NCI-H2227 (cell line): ENCODE measurements around the gene STPG3.

Experiments used
- DNase-seq: peaks from one replicate; lab custom pipeline; 2025; ENCODE audit not compliant: unreplicated experiment; lab: John Stamatoyannopoulos, UW

The STPG3 gene

GRCh38 chr9:137264067-137264466 is 13.0 kb downstream of the STPG3 start:
- no peak for DNase-seq

- DNase-seq: no peak
These were observed 14.5 kb downstream of the STPG3 start for GRCh38 chr9:137265496-137266161.

DNA sequence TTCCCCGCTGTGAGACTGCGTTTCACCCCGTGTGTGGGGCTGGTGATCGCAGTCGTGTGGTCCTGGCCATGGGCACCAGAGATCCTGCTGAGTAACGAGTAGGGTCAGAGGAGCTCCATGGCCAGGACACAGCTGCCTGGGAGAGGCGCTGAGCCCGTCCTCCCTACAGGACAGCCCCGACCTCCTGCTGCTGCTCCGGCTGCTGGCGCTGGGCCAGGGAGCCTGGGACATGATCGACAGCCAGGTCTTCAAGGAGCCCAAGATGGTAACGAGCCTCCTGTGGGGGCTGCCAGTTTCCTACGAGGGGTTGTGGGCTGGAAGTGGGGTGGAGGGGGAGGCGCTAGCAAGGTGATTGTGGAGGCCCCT is 15.1 kb downstream of the STPG3 start:
- DNase-seq: no peak

GRCh38 chr9:137266585-137267453 is 15.7 kb downstream of the STPG3 start:
- DNase-seq: no peak

DNA sequence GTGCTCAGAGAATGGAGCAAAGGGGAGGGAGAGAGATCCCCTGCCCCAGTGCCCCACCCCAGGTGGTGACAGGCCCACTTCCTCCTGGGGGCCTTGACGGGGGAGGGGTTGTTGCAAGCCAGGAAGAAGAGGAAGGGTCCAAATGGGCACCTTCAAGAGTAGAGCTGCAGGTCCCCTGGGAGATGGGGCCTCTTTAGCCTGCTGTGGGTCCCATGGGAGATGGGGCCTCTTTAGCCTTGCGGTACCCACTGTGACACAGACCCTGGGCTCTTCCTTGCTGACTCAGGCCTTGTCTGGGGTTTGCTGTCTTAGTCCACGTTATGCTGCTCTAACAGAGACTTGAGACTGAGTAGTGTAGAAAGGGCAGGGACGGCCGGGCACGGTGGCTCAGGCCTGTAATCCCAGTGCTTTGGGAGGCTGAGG is 16.9 kb downstream of the STPG3 start:
- DNase-seq: no peak

DNA sequence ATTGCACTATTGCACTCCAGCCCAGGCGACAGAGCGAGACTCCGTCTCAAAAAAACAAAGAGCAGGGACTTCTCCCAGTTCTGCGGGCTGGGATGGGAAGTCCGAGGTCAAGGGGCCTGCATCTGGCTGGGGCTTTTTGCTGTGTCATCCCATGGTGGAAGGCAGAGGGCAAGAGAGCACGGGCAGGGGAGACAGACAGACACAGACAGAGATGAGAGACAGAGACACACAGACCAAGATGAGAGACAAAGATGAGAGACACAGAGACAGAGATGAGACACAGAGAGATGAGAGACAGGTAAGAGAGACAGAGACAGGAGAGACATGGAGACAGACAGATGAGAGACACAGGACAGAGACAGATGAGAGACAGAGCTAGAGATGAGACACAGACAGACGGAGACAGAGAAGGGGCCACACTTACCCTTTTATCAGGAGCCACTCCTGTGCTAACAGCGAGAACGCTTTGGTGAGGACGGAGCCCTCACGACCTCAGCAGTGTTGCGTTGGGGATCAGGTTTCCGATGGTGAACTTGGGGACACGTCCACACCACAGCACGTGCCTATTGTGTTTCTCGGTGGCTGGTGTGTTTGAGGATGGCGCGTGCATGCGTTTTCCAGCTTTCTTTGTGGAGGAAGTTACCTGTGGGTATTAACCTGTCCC is 17.6 kb downstream of the STPG3 start:
- no peak for DNase-seq

DNA sequence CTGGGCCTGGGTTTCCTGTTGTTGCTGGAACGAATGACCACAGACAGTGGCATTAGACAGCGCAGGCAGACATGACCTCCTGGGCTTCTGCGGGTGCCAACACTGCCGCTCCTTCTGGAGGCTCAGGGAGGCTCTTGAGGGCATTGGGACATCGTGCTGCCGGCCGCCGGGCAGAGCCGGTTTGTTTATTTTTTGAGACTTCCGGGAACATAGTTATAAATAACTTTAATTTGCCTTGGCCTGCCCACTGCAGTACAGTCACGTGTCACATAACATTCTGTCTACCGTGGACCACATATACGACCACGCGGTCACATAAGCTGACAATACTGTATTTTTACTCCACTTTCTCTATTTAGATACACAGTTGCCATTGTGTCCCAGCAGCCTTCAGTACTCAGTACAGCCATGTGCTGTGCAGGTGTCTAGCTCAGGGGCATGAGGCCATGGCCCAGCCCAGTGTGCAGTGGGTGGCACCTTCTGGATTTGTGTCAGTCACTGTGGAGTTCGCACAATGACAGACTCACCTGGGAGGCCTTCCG is 18.2 kb downstream of the STPG3 start:
- DNase-seq: no peak

DNA sequence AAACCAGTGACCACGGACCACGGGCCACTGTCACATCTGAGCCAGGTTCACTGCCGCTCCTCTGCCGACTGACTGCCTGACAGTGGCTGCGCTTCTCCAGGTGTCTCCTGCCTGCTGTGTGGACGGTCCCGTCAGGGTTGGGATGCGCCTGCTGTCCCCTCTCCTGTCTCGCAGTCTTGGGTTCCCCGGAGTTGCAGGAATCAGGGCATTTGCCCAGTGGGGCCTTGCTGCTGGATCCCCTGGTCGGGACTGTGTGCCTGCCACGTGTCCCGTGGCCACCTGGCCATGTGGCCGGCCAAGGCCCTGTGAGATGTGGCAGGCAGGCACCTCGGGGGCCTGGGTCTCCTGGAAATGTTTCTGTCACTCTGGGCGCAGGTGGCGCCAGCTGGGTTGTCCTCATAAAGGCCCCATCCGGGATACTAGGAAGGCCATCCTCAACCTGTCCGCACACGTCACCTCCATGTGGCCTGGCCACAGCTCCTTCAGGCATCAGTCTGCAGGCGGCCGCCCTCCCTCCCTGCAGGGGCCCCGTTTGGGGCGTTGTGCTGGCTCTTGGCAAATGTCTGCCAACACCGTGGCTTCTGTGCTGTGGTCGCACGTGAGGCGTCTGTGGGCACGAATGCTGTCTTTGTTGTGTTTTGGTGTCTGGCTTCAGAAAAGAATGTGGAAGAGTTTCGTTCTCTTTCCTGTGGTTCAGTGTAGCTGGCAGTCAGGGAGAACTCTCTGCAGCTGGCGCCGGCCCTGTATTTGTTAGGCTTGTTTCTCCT is 20.0 kb downstream of the STPG3 start:
- no peak for DNase-seq

DNA sequence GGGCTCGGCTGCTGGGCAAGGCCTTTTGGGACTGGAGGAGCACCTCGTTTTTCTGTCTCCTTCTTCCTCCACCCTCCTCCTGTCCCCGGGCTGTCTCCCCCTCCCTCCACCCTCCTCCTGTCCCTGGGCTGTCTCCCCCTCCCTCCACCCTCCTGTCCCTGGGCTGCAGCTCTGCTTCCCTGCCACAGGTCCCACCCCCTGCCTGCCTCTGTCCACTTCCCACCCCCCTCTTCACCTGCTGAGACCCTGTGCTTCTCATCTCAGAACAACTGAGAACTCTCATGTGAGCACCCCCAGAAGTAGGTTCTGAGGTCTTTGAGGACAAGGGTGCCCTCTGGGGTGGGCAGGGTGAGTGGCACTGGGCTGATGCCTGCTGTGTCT is 20.6 kb downstream of the STPG3 start:
- DNase-seq: no peak

- no peak for DNase-seq
These were observed 21.4 kb downstream of the STPG3 start for GRCh38 chr9:137272241-137273094.

GRCh38 chr9:137273095-137273490 is 22.0 kb downstream of the STPG3 start:
- DNase-seq: no peak

DNA sequence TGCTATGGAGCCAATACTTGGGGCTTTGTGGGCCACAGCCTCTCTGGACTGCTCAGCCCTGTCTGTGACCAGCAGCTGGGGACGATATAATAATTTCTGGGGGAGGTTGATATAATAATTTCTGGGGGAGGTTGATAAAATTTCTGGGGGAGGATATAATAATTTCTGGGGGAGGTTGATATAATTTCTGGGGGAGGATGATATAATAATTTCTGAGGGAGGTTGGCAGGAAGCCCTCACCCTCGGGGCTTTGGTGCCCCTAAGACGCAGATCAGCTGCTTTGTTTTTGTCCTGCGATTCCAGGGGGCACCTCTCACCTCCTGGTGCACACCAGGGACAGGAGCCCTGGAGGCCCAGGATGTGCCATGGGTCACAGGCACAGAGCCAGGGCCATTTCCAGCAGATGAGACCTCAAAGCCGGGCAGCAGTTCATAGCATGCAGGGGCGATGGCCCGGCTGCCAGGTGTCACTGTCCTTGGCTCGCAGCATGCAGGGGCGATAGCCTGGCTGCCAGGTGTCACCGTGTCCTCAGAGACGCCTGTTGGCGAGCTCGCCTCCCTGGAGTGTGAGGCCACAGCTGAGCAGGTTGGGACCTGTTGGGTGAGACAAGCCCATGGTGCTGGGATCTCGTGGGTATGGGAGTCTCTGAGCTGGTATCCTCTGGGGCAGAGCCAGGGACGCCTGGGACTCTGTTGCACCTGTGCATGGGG is 22.7 kb downstream of the STPG3 start:
- no peak for DNase-seq

- no peak for DNase-seq
These were observed 24.1 kb downstream of the STPG3 start for GRCh38 chr9:137275203-137275587.

- DNase-seq: no peak
These were observed 24.7 kb downstream of the STPG3 start for GRCh38 chr9:137275588-137276472.

DNA sequence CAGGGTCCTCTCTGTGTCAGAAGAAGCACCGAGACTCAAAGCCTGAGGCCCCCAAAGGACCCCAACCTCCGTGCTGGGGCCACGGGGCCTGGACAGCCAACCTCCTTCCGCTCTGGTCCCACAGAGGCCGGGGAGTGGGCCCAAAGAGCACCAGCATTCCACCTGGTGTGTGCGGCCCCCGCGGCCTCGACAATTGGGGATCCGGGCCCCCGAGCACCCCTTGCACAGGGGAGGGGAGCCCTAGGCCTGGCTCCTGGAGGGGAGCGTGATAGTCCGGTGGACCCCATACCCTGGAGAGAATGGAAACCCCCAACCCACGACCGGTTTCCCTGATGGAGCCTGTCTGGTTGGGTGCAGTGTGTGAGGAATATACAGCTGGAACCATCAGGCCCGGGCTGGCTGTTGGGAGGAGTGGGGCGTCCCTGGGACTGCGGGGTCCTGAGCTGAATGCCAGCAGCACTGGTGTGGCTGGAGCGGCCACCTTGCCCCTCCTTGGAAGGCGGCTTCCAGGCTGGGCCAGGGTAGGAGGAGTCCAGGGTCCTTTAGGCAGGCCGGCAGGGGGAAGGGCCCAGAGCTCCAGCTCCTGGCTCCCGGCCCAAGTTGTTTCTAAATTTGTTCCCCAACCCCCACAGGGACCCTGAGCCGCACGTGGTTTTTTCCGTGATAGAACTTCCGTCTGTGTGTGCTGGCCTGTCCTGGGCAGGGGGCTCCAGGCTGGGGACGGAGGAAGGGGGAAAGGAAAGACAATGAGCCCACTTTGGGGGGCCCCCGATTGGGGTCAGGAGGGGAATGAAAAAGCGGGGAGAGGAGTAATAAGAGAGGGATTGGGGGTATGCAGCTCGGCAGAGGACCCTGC is 25.6 kb downstream of the STPG3 start:
- no peak for DNase-seq

DNA sequence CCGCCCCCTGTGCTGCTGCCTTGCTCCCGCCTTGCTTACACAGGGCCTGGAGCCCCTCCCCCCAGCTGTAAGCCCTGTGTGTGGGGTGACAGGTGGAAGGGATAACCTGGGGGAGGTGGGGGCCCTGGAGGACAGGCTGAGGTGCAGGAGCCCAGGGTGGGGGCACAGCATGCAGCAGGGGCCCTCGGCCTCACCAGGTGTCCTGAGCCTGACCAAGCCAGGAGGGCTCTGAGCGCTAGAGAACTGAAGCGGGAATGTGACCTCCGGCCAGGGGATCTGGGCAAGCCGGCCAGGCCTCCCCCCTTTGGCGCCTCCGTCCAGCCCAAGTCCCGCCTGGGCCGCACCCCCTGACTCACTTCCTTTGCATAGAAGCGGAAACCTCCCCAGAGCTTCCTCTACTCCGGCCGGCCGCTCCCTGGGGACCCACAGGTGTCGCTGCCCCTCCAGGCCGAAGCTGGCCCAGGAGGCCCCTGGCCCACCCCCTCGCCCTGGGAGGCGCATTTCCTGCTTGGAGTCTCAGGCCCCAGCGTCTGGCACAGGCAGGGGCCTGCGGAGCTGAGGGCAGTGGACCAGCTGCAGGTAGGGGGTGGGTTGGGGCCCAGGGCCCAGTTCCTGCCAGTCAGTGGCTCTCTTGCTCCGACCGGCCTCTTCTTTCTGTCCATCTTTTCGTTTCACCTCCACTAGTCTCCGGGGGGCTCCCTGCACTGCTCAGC is 26.4 kb downstream of the STPG3 start, which contains the start of gene TOR4A:
Gene TOR4A (plus strand): TSS at position 398 of the 713 bp plus-strand sequence. CDS start 964 bp downstream, outside the sequence.
- DNase-seq: no peak
